NOMO-1 treated with dmso at 0.1 percent for 144 hours (cell line): ENCODE data around the gene CLDN6.
"Not testable (repeated sequence)": the region's sequence is repeated elsewhere in the genome, so short reads cannot be mapped to it uniquely, and the experiment has no call there.

Source experiments
- DNase-seq: peaks from one replicate; lab custom pipeline; 2025; ENCODE audit not compliant: unreplicated experiment; lab: John Stamatoyannopoulos, UW

CLDN6 gene

DNA sequence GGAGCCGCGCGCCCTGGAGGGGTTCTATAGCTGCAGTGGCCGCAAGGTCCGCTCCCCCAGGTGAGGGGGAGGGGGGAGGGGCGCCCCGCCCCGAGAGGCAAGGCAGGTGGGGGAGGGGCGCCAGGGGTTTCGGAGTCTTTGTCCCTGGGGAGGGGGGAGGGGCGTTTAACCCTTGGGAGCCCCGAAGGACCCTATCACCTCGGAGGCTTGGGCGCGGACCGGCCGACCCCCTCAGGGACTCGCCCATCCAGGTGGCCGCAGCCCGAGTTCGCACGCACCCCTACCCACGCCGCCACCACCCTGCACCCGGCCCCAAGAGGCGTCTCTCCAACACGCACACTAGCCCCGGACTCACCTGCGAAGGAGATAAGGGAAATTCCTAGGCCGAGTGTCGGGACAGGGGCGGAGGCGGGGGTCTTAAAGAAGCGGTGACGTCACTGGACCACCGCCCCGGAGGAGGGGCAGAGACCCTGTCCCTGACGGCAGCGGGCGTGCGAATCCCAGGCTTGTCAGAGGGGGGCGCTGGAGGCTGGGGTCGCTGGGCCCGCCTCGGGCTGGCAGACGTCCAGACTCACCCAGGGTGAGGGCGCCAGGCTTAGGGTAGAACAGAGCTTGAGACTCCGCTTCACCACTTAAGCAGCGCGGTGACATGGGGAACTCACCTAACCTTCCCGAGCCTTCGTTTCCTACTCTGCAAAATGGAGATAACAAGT, at the start of gene CLDN6:
Gene CLDN6, minus strand, starts transcription at position 390 of the 713 bp plus-strand sequence. CDS start 2,162 bp downstream, outside the sequence.
- no peak for DNase-seq

GRCh38 chr16:3066440-3066748, 48.4 kb upstream of the CLDN6 start:
- no peak for DNase-seq

GRCh38 chr16:3065742-3066439, 47.9 kb upstream of the CLDN6 start:
- no peak for DNase-seq

DNA sequence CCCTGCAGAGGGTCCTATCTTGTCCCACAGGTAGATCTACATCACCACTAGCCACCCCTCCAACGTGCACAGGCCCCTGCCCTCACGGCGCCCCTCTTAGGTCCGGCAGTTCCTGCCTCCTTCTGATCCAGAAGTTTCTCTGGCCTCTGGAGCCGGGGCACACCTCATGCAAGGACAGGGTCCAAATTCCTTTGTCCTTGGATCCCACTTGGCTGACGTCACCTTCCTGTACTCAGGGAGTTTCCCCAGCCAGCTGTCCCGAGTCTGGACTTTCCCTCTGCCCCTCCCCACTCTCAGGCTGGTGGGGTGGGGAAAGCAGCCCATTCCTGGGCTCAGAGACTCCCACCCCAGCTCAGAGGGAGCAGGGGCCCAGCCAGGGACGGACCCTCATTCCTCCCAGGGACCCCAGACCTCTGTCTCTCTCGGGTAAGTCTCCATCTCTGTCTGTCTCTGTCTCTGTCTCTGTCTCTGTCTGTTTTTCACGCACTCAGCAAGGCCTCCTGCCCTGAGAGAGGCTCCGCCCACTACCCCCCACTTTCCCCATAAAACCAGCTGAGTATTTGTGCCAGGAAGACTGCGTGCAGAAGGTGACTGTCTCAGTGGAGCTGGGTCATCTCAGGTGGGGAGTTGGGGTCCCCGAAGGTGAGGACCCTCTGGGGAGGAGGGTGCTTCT, 47.2 kb upstream of the CLDN6 start, which contains the start of gene IL32:
Gene IL32, plus strand, starts transcription at position 572 of the 673 bp plus-strand sequence. CDS start 172 bp downstream, outside the sequence.
- no peak for DNase-seq

GRCh38 chr16:3063625-3064386, 45.8 kb upstream of the CLDN6 start:
- DNase-seq: no peak

GRCh38 chr16:3062553-3062952, 44.6 kb upstream of the CLDN6 start:
- no peak for DNase-seq

DNA sequence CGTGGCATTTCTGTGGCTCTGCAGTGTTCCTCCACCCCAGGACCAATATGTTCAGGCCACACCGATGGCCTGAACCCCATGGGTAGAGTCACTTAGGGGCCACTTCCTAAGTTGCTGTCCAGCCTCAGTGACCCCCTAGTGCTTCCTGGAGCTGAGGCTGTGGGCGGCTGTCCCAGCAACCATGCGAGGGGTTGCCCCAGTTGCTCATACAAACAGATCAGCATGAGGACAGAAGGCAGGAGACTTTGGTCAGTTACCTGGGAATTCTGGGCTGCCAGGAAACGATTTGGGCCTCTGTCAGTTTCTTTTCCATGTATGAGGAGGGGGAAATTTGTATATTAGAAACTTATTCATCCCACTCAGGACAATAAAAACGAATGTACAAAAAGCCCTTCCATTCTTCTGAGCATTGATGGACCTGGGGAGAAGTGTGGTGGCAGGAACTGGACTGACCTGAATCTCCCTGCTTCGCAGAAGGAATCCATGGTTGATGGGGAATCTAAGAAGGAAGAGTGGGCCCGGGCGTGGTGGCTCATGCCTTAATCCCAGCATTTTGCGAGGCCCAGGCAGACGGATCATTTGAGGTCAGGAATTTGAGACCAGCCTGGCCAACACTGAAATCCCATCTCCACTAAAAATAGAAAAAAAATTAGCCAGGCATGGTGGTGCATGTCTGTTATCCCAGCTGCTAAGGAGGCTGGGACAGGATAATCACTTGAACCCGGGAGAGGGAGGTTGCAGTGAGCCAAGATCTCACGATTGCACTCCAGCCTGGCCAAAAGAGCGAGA, 42.5 kb upstream of the CLDN6 start:
- DNase-seq: no peak

GRCh38 chr16:3059723-3060242, 41.8 kb upstream of the CLDN6 start:
- DNase-seq: no peak

DNA sequence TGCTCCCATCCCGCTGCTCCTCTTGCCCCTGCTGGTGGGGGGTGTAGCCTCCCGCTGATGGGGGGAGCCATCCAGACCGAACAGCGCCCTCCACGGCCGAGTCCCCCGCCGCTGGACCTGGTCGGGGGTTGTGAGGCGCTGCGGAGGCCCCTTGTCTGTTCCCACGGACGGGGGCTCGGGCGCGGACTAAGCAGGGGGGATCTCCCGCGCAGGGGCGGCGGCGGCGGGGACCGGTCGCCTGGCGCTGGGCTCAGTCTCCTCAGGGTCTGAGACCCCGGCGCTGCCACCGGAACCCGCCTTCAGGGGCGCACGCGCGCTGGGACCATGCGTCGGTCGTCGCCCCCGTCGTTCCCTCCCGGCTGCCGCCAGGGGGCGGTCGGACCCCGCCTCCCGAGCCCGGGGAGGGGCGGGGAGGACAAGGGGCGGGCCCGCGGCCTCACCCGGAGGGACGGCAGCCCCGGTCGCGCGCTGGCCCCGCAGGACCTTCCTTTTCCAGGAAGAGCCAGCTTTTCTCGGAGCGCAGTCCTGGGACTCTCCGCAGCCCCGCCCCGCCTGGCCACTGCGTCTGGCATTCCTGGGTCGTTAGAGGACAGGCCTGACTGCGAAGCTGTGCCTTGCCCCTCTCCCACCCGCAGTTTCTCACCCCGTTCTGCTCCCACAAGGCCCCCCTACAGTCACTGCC, 41.2 kb upstream of the CLDN6 start:
- peak; percentile 22 for DNase-seq

- no peak for DNase-seq
Measured at GRCh38 chr16:3058139-3059030, 40.4 kb upstream of the CLDN6 start.

DNA sequence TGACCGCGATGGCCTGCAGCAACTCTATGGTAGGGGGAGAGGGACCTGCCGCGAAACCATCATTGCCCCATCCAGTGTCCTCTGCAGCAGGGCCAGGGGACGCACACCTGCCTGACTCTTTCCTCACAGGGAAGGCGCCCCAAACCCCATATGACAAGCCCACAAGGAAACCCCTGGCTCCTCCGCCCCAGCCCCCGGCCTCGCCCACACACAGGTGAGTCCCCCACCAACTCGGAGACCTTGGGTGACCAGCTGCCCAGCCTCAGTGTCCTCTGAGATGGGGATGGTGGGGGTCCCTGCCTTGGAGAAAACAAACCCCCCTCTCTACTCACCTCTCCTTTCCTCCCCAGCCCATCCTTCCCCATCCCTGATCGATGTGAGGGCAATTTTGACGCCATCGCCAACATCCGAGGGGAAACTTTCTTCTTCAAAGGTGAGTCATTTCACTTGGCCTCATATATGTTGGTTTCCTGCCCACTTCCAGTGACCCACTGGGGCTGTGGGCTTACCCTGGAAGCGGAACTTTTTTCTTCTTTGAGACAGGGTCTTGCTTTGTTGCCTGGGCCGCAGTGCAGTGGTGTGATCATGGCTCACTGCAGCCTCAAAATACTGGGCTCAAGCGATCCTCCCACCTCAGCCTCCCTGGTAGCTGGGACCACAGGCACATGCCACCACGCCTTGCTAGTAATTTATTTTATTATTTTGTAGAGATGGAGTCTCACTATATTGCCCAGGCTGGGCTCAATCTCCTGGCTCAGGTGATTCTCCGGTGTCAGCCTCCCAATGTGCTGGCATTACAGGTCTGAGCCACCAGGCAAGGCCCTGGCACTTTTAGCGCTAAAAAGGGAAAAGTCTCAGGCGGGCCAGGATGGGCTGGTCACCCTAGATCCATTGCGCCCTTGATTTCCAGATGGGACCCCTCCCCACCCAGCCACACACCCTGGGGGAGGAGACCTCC, 39.5 kb upstream of the CLDN6 start:
- no peak for DNase-seq

GRCh38 chr16:3056336-3057180, 38.6 kb upstream of the CLDN6 start:
- no peak for DNase-seq

GRCh38 chr16:3055734-3056115, 37.7 kb upstream of the CLDN6 start:
- not testable (repeated sequence) for DNase-seq

DNA sequence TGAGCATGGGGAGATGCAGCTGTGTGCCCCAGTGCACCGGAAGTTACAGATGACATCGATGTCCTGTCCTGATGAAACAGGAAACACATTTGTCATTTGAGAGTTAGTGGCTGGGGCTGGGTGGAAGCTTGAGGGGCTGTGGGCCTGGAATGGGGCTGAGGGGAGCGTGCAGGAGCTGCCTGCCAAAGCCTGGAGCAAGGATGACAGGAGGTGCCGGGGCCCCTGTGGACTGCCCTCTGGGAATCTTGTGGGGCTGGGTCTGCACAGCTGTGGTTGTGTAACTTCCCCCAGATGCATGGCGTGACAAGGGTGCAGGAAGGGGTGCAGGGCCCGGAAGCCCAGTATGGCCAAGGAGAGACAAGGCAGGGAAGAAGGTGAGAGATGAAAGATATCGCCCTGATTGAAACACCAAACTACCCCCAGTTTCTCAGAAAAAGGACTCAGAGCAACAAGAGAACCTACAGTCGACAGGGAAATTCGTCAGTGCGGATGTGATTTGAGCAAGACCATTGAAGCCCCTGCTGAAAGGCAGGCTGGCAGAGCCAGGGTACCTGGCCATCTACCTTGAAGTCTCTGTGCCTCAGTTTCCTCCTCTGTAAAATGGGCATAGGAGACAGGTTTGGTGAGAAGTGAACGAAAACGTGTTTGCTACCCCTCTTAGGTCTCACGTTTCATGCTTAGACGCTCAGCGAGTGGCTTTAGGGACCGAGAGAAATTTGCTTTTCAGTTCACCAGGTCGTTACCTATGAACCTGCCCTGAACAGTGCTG, 37.2 kb upstream of the CLDN6 start:
- peak; percentile 54 for DNase-seq

DNA sequence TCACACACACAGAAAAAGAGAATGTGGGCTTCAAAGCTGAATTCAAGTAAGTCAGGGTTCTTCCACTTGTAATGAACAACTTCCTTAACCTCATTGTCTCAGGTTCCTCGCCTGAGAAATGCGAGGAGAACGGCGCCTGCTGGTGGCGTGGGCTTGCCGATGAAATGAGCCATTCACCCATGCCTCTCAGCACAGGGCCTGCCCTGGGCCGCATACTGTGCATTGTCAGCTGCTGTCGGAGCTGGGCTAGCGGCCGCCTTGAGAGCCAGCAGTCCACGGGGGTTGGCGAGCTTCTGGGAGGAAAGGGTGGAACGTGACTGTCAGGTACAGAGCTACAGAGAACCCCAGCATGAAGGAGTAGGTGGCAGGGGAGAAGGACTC, 35.3 kb upstream of the CLDN6 start:
- DNase-seq: not testable (repeated sequence)
